GM10266 (cell line): ENCODE results near the gene HMCN2.
"Not testable (repeated sequence)": the region's sequence is repeated elsewhere in the genome, so short reads cannot be mapped to it uniquely, and the experiment has no call there.

Source experiments
- DNase-seq: peaks from one replicate; pipeline ENCODE4 v3.0.0; 2012; ENCODE audit errors: extremely low spot score
- TF ChIP-seq, protein P1 (sequence below): IDR thresholded peaks from 2 replicates; pipeline ENCODE4 v1.5.1; 2012; ENCODE audit warnings: mild to moderate bottlenecking, low read depth; ENCODE audit not compliant: control insufficient read depth, insufficient read depth; ENCODE audit errors: missing control alignments

Gene HMCN2

DNA sequence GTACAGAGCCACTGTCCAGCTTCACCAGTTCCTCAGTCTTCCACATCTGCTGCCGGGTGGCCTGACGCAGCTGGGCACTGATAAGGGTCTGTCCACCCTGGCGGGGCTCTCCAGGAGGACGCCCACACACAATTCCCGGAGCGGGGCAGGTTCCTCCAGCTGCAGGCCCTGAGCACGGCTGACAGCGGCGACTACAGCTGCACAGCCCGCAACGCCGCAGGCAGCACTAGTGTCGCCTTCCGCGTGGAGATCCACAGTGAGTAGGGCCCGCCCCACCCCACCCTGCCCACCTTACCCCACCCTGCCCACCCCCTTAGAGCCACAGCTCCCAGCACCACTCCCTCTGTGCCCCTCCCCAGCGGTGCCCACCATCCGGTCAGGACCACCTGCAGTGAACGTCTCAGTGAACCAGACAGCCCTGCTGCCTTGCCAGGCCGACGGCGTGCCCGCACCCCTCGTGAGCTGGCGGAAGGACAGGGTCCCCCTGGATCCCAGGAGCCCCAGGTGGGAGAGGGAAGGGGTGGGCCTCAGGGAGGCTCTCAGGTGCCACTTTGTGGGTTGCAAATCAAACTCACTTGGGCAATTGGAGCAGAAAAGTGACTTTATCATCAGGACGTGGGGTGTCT is 130.4 kb downstream of the HMCN2 start:
- TF ChIP-seq, protein P1, sequence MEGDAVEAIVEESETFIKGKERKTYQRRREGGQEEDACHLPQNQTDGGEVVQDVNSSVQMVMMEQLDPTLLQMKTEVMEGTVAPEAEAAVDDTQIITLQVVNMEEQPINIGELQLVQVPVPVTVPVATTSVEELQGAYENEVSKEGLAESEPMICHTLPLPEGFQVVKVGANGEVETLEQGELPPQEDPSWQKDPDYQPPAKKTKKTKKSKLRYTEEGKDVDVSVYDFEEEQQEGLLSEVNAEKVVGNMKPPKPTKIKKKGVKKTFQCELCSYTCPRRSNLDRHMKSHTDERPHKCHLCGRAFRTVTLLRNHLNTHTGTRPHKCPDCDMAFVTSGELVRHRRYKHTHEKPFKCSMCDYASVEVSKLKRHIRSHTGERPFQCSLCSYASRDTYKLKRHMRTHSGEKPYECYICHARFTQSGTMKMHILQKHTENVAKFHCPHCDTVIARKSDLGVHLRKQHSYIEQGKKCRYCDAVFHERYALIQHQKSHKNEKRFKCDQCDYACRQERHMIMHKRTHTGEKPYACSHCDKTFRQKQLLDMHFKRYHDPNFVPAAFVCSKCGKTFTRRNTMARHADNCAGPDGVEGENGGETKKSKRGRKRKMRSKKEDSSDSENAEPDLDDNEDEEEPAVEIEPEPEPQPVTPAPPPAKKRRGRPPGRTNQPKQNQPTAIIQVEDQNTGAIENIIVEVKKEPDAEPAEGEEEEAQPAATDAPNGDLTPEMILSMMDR: no peak
- DNase-seq: no peak

DNA sequence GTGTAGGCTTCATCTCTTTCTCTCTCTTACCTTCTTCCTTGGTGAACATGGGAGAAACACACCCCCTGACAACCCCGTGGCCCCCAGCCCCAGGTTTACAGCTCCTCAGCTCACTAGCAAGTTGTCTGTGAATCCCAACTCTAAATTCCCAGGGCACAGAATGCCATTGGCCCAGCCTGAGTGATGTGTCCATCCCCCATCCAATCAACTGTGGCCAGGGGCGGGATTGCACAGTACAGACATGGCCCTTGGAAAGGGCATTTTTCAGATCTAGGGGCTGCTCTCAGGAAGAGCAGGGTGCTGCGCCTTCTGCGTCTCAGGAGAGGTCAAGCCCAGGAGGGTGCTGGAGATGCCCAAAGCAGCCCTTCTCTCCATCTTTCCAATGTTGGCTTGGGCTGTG is 131.0 kb downstream of the HMCN2 start:
- no peak for DNase-seq
- TF ChIP-seq, protein P1: no peak

DNA sequence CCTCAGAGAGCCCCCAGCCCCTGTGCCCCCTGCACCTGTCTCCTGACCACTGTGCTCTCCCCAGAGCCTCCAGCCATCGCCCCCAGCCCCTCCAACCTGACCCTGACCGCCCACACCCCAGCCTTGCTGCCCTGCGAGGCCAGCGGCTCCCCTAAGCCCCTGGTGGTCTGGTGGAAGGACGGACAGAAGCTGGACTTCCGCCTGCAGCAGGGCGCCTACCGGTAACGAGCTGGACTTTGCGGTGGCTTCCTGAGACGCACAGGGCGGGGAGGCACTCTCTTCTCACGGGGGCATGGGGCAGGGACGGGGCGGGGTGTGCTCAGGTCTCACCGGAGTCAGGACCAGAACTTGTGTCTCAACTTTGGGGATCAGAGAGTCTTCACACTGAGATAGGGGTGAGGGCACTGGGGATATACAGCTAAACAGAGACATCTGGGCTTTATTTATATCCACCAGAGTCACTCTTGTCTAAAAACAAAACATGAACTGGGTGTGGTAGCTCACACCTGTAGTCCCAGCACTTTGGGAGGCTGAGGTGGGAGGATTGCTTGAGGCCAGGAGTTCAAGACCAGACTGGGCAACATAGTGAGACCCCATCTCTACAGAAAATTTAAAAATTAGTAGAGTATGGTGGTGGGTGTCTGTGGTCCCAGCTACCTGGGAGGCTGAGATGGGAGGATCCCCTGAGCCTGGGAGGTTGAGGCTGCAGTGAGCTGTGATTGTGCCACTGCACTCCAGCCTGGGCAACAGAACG is 133.1 kb downstream of the HMCN2 start:
- no peak for DNase-seq
- TF ChIP-seq, protein P1: no peak

DNA sequence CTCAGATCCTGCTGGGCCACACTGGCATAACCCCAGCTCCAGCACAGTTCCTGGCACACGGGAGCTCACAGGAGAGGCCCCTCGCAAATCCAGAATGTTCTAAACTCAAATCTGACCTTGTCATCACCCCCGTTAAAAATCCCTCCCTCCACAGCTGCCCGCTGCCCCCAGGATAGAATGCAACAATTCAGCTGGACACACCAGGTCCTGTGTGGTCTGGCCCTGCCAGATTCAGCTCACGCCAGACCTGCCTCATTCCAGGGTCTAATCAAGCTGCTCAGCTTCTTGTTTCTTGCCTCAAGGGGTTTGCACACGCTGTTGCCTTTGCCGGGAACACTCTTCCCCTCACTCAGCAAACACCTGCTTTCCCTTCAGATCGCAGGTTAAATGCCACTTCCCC is 134.2 kb downstream of the HMCN2 start:
- DNase-seq: no peak

DNA sequence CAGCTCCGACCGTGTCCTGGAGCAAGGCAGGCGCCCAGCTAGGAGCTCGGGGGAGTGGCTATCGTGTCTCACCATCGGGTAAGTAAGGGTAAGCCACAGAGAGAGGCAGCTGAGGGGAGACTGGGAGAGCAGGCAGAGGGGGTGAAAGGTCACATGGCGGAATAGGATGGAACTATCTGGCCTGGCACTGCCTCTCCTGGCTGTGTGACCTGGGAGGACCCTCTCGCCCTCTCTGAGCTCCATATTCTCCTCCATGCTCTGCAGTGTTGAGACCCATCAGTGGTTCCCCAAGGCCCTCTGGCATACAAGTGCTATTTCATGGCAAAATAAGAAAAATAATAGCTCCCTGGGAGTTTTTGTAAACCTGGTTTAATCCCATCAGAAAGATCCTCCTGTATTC is 135.3 kb downstream of the HMCN2 start:
- DNase-seq: no peak
- TF ChIP-seq, protein P1: no peak

More for the DNA sequence above, 134.2 kb downstream of the HMCN2 start:
- TF ChIP-seq, protein P1: no peak

DNA sequence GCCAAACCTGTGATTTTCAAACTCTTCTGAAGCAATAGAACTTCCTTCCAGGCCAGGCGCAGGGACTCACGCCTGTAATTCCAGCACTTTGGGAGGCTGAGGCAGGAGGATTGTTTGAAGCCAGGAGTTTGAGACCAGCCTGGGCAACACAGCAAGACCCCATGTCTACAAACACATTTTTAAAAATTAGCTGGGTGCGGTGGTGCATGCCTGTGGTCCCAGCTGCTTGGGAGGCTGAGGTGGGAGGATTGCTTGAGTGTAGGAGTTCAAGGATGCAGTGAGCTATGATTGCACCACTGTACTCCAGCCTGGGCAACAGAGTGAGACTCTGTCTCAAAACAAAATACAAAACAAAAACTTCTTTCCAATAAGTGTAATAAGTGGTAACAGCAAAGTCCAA is 136.2 kb downstream of the HMCN2 start:
- DNase-seq: not testable (repeated sequence)

DNA sequence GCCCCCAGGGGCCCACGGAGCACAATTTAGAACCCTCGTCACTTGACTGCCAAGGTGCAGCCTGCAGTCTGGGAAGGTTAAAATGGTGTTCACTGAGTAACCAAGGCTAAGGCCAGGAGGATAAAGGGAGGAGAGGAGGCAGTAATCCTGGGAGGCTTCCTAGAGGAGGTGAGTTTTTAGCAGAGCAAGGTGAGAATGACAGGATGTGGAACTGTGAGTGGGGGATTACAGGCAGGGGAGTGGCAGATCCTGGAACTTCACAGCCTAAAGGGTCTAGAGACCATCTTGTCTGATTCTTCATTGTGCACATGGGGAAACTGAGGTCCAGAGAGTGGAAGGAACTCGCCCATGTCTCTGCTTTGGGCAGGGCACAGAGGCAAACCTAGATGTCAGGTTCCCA is 136.7 kb downstream of the HMCN2 start:
- no peak for DNase-seq
- TF ChIP-seq, protein P1: no peak
